Adipocyte (in vitro differentiated cells): ENCODE data around the gene AFTPH.

Experiments used
- DNase-seq: peaks from one replicate; pipeline ENCODE4 v3.0.0-alpha.2; 2015; ENCODE audit warnings: low read depth
- H3K27me3 ChIP-seq: replicated peaks from 2 replicates; pipeline ENCODE4 v1.7.0; 2013; ENCODE audit warnings: mild to moderate bottlenecking, low read length, moderate library complexity; ENCODE audit not compliant: control insufficient read depth, insufficient read depth
- H3K36me3 ChIP-seq: 2 replicates; pipeline ENCODE4 v1.7.0; 2013; ENCODE audit warnings: low read length, mild to moderate bottlenecking, moderate library complexity; ENCODE audit not compliant: control insufficient read depth, insufficient read depth, severe bottlenecking
- H3K4me1 ChIP-seq: 2 replicates; pipeline ENCODE4 v1.7.0; 2013; ENCODE audit warnings: mild to moderate bottlenecking, low read length, moderate library complexity; ENCODE audit not compliant: control insufficient read depth, insufficient read depth
- H3K4me3 ChIP-seq: 2 replicates; pipeline ENCODE4 v1.7.0; 2013; ENCODE audit warnings: mild to moderate bottlenecking, low read length, moderate library complexity
- H3K9ac ChIP-seq: 2 replicates; pipeline ENCODE4 v1.7.0; 2013; ENCODE audit warnings: mild to moderate bottlenecking, low read length, moderate library complexity
- H3K9me3 ChIP-seq: 2 replicates; pipeline ENCODE4 v1.7.0; 2013; ENCODE audit warnings: mild to moderate bottlenecking, low read length, moderate library complexity; ENCODE audit not compliant: control insufficient read depth

The AFTPH gene

GRCh38 chr2:64622443-64623241 lies 98.5 kb downstream of the AFTPH start:
- H3K4me3 ChIP-seq, result no peak overlapping the region
- no peak overlapping the region for H3K9ac ChIP-seq
- peaks cover 1% of the 10 kb centered on the region for H3K4me1 ChIP-seq
- no peaks in the 10 kb centered on the region for H3K9me3 ChIP-seq
- no peak for DNase-seq
- no peaks in the 10 kb centered on the region for H3K36me3 ChIP-seq
- H3K27me3 ChIP-seq, result no peaks in the 10 kb centered on the region

GRCh38 chr2:64623242-64623850 lies 99.2 kb downstream of the AFTPH start:
- Histone ChIP-seq H3K9ac (no peak overlapping the region), H3K9me3 (no peaks in the 10 kb centered on the region), H3K36me3 (no peaks in the 10 kb centered on the region), H3K4me3 (no peak overlapping the region), H3K4me1 (peaks cover 8% of the 10 kb centered on the region), H3K27me3 (no peaks in the 10 kb centered on the region)
- DNase-seq, result no peak

- Histone ChIP-seq H3K9me3 (no peaks in the 10 kb centered on the region), H3K27me3 (no peaks in the 10 kb centered on the region), H3K4me1 (peaks cover 16% of the 10 kb centered on the region), H3K4me3 (no peak overlapping the region), H3K9ac (no peak overlapping the region), H3K36me3 (no peaks in the 10 kb centered on the region)
- DNase-seq, result no peak
These were observed 100.0 kb downstream of the AFTPH start for GRCh38 chr2:64624108-64624610.

GRCh38 chr2:64624862-64625261 lies 100.7 kb downstream of the AFTPH start:
- peaks cover 23% of the 10 kb centered on the region for H3K4me1 ChIP-seq

GRCh38 chr2:64625299-64626145 lies 101.4 kb downstream of the AFTPH start:
- no peak overlapping the region for H3K9ac ChIP-seq
- H3K36me3 ChIP-seq, result no peaks in the 10 kb centered on the region
- H3K27me3 ChIP-seq, result no peaks in the 10 kb centered on the region
- no peak for DNase-seq
- H3K9me3 ChIP-seq, result no peaks in the 10 kb centered on the region
- H3K4me1 ChIP-seq, result peaks cover 23% of the 10 kb centered on the region
- H3K4me3 ChIP-seq, result no peak overlapping the region

More at GRCh38 chr2:64624862-64625261, 100.7 kb downstream of the AFTPH start:
- H3K9me3 ChIP-seq, result no peaks in the 10 kb centered on the region
- no peak overlapping the region for H3K4me3 ChIP-seq
- DNase-seq, result no peak
- H3K9ac ChIP-seq, result no peak overlapping the region
- H3K36me3 ChIP-seq, result no peaks in the 10 kb centered on the region
- no peaks in the 10 kb centered on the region for H3K27me3 ChIP-seq

GRCh38 chr2:64626146-64626809 lies 102.2 kb downstream of the AFTPH start:
- no peak overlapping the region for H3K4me3 ChIP-seq
- no peaks in the 10 kb centered on the region for H3K9me3 ChIP-seq
- no peak overlapping the region for H3K9ac ChIP-seq
- H3K36me3 ChIP-seq, result peaks cover 7% of the 10 kb centered on the region
- H3K4me1 ChIP-seq, result peaks cover 26% of the 10 kb centered on the region
- no peaks in the 10 kb centered on the region for H3K27me3 ChIP-seq
- DNase-seq, result no peak

GRCh38 chr2:64626963-64627760 lies 103.0 kb downstream of the AFTPH start:
- no peak overlapping the region for H3K9ac ChIP-seq
- H3K4me1 ChIP-seq, result peaks cover 34% of the 10 kb centered on the region
- DNase-seq, result no peak
- no peaks in the 10 kb centered on the region for H3K27me3 ChIP-seq
- no peak overlapping the region for H3K4me3 ChIP-seq
- H3K36me3 ChIP-seq, result peaks cover 16% of the 10 kb centered on the region
- H3K9me3 ChIP-seq, result no peaks in the 10 kb centered on the region

GRCh38 chr2:64627860-64628841 lies 104.0 kb downstream of the AFTPH start:
- Histone ChIP-seq H3K4me1 (peaks cover 43% of the 10 kb centered on the region), H3K36me3 (peaks cover 25% of the 10 kb centered on the region), H3K9ac (no peak overlapping the region), H3K27me3 (no peaks in the 10 kb centered on the region), H3K9me3 (no peaks in the 10 kb centered on the region), H3K4me3 (no peak overlapping the region)
- no peak for DNase-seq

- Histone ChIP-seq H3K9ac (no peak overlapping the region), H3K27me3 (no peaks in the 10 kb centered on the region), H3K4me1 (peaks cover 54% of the 10 kb centered on the region)
These were observed 105.2 kb downstream of the AFTPH start for GRCh38 chr2:64629329-64629781.

More at GRCh38 chr2:64629329-64629781, 105.2 kb downstream of the AFTPH start:
- DNase-seq, result no peak
- H3K36me3 ChIP-seq, result peaks cover 36% of the 10 kb centered on the region
- no peaks in the 10 kb centered on the region for H3K9me3 ChIP-seq
- no peak overlapping the region for H3K4me3 ChIP-seq
